HG03039 (cell line): Measurements from ENCODE around the gene PKD2.
"Not testable (repeated sequence)": the region's sequence is repeated elsewhere in the genome, so short reads cannot be mapped to it uniquely, and the experiment has no call there.

ENCODE experiments used
- ATAC-seq: cut with Tn5 transposase; IDR thresholded peaks from one replicate; pipeline ENCODE4 v1.9.1; 2021; ENCODE audit warnings: mild to moderate bottlenecking, moderate library complexity; ENCODE audit not compliant: unreplicated experiment

The PKD2 gene

GRCh38 chr4:88109123-88109881 lies 101.9 kb downstream of the PKD2 start:
- ATAC-seq: no peak

DNA sequence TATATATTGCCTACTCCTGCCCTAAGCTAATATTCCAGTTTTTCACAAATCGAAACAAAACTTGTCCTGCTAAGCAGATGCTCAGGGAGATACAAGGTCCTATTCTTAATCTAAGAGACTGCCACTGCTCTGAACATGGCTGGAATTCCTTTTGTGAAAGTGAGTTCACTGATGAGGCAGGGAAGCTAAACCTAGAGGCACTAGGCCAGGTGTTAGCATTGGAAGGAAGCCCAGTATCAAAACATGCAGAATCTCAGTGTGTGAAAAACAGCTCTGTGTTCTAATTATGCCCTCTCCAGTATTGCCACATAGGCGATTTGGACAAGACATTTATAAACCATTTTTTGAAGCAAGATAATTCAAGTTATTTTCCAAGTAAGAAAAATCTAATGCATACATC lies 103.4 kb downstream of the PKD2 start:
- no peak for ATAC-seq

- no peak for ATAC-seq
These were observed 105.4 kb downstream of the PKD2 start for GRCh38 chr4:88112856-88113255.

- no peak for ATAC-seq
These were observed 108.2 kb downstream of the PKD2 start for GRCh38 chr4:88115587-88115986.

- no peak for ATAC-seq
These were observed 112.5 kb downstream of the PKD2 start for GRCh38 chr4:88119943-88120342.

DNA sequence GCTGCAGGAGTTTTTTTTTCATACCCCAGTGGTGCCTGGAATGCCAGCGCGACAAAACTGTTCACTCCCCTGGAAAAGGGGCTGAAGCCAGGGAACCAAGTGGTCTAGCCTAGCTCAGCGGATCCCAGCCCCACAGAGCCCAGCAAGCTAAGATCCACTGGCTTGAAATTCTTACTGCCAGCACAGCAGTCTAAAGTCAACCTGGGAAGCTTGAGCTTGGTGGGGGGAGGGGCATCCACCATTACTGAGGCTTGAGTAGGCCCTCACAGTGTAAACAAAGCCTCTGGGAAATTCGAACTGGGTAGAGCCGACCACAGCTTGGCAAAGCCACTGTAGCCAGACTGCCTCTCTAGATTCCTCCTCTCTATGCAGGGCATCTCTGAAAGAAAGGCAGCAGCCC lies 114.8 kb downstream of the PKD2 start:
- ATAC-seq: not testable (repeated sequence)
